Hepatocyte (in vitro differentiated cells): ENCODE results near the gene CYP26A1. TPM values are rescaled to one million over a fixed set of nuclear protein-coding genes. Genes with fewer than 3 reads are reported as not detected.

Experiments used
- DNase-seq: peaks from one replicate; pipeline ENCODE4 v3.0.0-alpha.2; 2016; ENCODE audit warnings: low spot score
- H2AFZ ChIP-seq: fragments of 200-600 bp; sonication (generic); 2 replicates; pipeline ENCODE4 v1.6.0; 2016; ENCODE audit warnings: antibody characterized with exemption, mild to moderate bottlenecking
- H3K27ac ChIP-seq: fragments of 200-600 bp; sonication (generic); 2 replicates; pipeline ENCODE4 v1.5.1; 2016; ENCODE audit warnings: mild to moderate bottlenecking
- H3K27me3 ChIP-seq: fragments of 200-600 bp; sonication (generic); 2 replicates; pipeline ENCODE4 v1.6.1; 2016
- H3K36me3 ChIP-seq: fragments of 200-600 bp; sonication (generic); replicated peaks from 2 replicates; pipeline ENCODE4 v1.5.1; 2016; ENCODE audit warnings: low read depth; ENCODE audit not compliant: insufficient read depth
- H3K4me1 ChIP-seq: fragments of 200-600 bp; sonication (generic); 2 replicates; pipeline ENCODE4 v1.5.1; 2016; ENCODE audit warnings: mild to moderate bottlenecking, moderate library complexity; ENCODE audit not compliant: insufficient read depth
- H3K4me2 ChIP-seq: fragments of 200-600 bp; sonication (generic); 2 replicates; pipeline ENCODE4 v1.6.0; 2016
- H3K4me3 ChIP-seq: fragments of 200-600 bp; sonication (generic); 2 replicates; pipeline ENCODE4 v1.5.1; 2016; ENCODE audit warnings: mild to moderate bottlenecking
- H3K79me2 ChIP-seq: fragments of 200-600 bp; sonication (generic); 2 replicates; pipeline ENCODE4 v1.6.0; 2017; ENCODE audit warnings: mild to moderate bottlenecking
- H3K9me2 ChIP-seq: fragments of 200-600 bp; sonication (generic); replicated peaks from 2 replicates; pipeline ENCODE4 v1.6.0; 2017; ENCODE audit warnings: mild to moderate bottlenecking; ENCODE audit not compliant: insufficient read depth
- H3K9me3 ChIP-seq: fragments of 200-600 bp; sonication (generic); 2 replicates; pipeline ENCODE4 v1.5.1; 2016; ENCODE audit warnings: low read depth, mild to moderate bottlenecking
- H4K20me1 ChIP-seq: fragments of 200-600 bp; sonication (generic); 2 replicates; pipeline ENCODE4 v1.6.0; 2016; ENCODE audit warnings: mild to moderate bottlenecking; ENCODE audit not compliant: insufficient read depth, poor library complexity, severe bottlenecking
- CTCF ChIP-seq: fragments of 200-600 bp; sonication (generic); IDR thresholded peaks from 2 replicates; pipeline ENCODE4 v1.5.1; 2016; ENCODE audit warnings: antibody characterized with exemption, mild to moderate bottlenecking; ENCODE audit not compliant: poor library complexity
- EZH2 ChIP-seq: fragments of 200-600 bp; sonication (generic); IDR thresholded peaks from 2 replicates; pipeline ENCODE4 v1.6.1; 2016; ENCODE audit warnings: antibody characterized with exemption, mild to moderate bottlenecking, borderline replicate concordance
- EZH2phosphoT487 ChIP-seq: fragments of 200-600 bp; sonication (generic); IDR thresholded peaks from one replicate; pipeline ENCODE4 v1.6.1; 2018; ENCODE audit warnings: antibody characterized with exemption, mild to moderate bottlenecking, low read depth, moderate library complexity; ENCODE audit not compliant: unreplicated experiment, severe bottlenecking
- WGBS: methylation state at CpG from one replicate; pipeline ENCODE4 v1.1.6; 2016; ENCODE audit warnings: low lambda C conversion rate; ENCODE audit errors: missing lambda C conversion rate; 5-methylcytosine and 5-hydroxymethylcytosine counted together
- polyA plus RNA-seq: library from polyadenylated mRNA; unstranded; fragments of >200 nt; fragmentation: Nextera tagmentation; extraction: Ambion mirVana; gene quantifications from 2 replicates; pipeline ENCODE4 v1.2.1, GENCODE V29; 2016
- total RNA-seq: library from RNA; depleted of rRNA; stranded (reverse); fragments of >200 nt; gene quantifications from 2 replicates; pipeline ENCODE4 v1.2.3, GENCODE V29; 2014

Gene CYP26A1
- total RNA-seq: 0.40 and 0.80 TPM in 2 replicates
- 0.69 TPM in 1 of 2 replicates, not detected in the other for polyA plus RNA-seq

GRCh38 chr10:93073539-93074146 lies at the start of gene CYP26A1:
TSS of gene CYP26A1 (plus strand) at chr10:93073893. CDS start at chr10:93073935, 42 bp downstream.
- Histone ChIP-seq H3K36me3 (no peaks in the 10 kb centered on the region), H2AFZ (peak within 1 kb of the TSS; percentile 63), H3K4me3 (peak within 1 kb of the TSS; percentile 33), H3K27me3 (peaks cover 80% of the 10 kb centered on the region), H3K9me3 (no peaks in the 10 kb centered on the region), H3K4me1 (peaks cover 33% of the 10 kb centered on the region), H3K79me2 (no peaks in the 10 kb centered on the region), H3K27ac (no peak within 1 kb of the TSS), H3K9me2 (no peaks in the 10 kb centered on the region), H4K20me1 (no peaks in the 10 kb centered on the region), H3K4me2 (peak within 1 kb of the TSS; percentile 97)
- DNase-seq: no peak
- TF ChIP-seq EZH2phosphoT487 (no peak), CTCF (peak; percentile 16)
- under 1% methylated on average over 49 of the region's 52 CpGs for WGBS

- WGBS: 62% methylated on average over 2 of the region's 2 CpGs
- Histone ChIP-seq H3K9me2 (no peaks in the 10 kb centered on the region), H2AFZ (no peak overlapping the region), H3K27ac (no peak overlapping the region), H4K20me1 (no peaks in the 10 kb centered on the region), H3K9me3 (no peaks in the 10 kb centered on the region), H3K27me3 (no peaks in the 10 kb centered on the region), H3K4me2 (no peak overlapping the region), H3K36me3 (no peaks in the 10 kb centered on the region), H3K79me2 (no peaks in the 10 kb centered on the region), H3K4me1 (no peaks in the 10 kb centered on the region), H3K4me3 (no peak overlapping the region)
- DNase-seq: no peak
- TF ChIP-seq EZH2phosphoT487: no peak
- no peak for TF ChIP-seq CTCF
- no peak for TF ChIP-seq EZH2
Measured at GRCh38 chr10:93026072-93026471, 47.6 kb upstream of the CYP26A1 start.

GRCh38 chr10:93027508-93027907 lies 46.2 kb upstream of the CYP26A1 start:
- TF ChIP-seq EZH2phosphoT487 (no peak), EZH2 (no peak), CTCF (no peak)
- no peak overlapping the region for H3K27ac ChIP-seq
- H3K4me3 ChIP-seq: no peak overlapping the region
- no peaks in the 10 kb centered on the region for H3K9me2 ChIP-seq
- H3K4me1 ChIP-seq: no peaks in the 10 kb centered on the region
- no peak overlapping the region for H3K4me2 ChIP-seq
- H3K27me3 ChIP-seq: no peaks in the 10 kb centered on the region
- no peak for DNase-seq
- no peak overlapping the region for H2AFZ ChIP-seq
- no peaks in the 10 kb centered on the region for H4K20me1 ChIP-seq
- H3K36me3 ChIP-seq: no peaks in the 10 kb centered on the region
- H3K79me2 ChIP-seq: no peaks in the 10 kb centered on the region
- no peaks in the 10 kb centered on the region for H3K9me3 ChIP-seq
